SK-N-SH (cell line): ENCODE data around the gene WWP2. TPM values are rescaled to one million over a fixed set of nuclear protein-coding genes. Genes with fewer than 3 reads are reported as not detected.

Experiments
- CTCF ChIA-PET: fragments of 300-600, 350-600 bp; formaldehyde crosslinking; extraction: SDS; loops from one replicate; lab custom pipeline; 2021; lab: Yijun Ruan, JAX
- POLR2A ChIA-PET: fragments of 350-600 bp; sonication (Branson Sonifier 250); formaldehyde crosslinking; extraction: SDS; loops from one replicate; lab custom pipeline; 2020; ENCODE audit warnings: antibody characterized with exemption, inconsistent platforms; lab: Yijun Ruan, JAX
- DNase-seq: peaks from one replicate; pipeline ENCODE4 v3.0.0; 2012
- H2AFZ ChIP-seq: fragments of 200-600 bp; sonication (generic); 2 replicates; pipeline ENCODE4 v1.8.1; 2016; ENCODE audit warnings: antibody characterized with exemption, mild to moderate bottlenecking, low read depth
- H3F3A ChIP-seq: fragments of 200-600 bp; sonication (generic); replicated peaks from 2 replicates; pipeline ENCODE3; 2016; ENCODE audit warnings: antibody characterized with exemption, mild to moderate bottlenecking; ENCODE audit not compliant: insufficient read depth
- H3K27ac ChIP-seq, 2 experiments: fragments of 200-500 bp in 1 of 2; fragments of 200-600 bp in 1 of 2; sonication (Bioruptor generic) in 1 of 2; sonication (generic), shearing (Covaris generic) in 1 of 2; 2 replicates each; pipeline versions ENCODE4 v1.5.1 to v1.6.1; 2014 to 2016; ENCODE audit warnings: low read depth in 2 of 2, inconsistent platforms in 1 of 2, low read length in 1 of 2, mild to moderate bottlenecking in 1 of 2, mixed read lengths in 1 of 2
- H3K27me3 ChIP-seq: fragments of 200-600 bp; sonication (generic), shearing (Covaris generic); 2 replicates; pipeline ENCODE4 v1.6.1; 2016; ENCODE audit warnings: mixed run types; ENCODE audit not compliant: insufficient read depth
- H3K36me3 ChIP-seq, 2 experiments: fragments of 200-500 bp in 1 of 2; fragments of 200-600 bp in 1 of 2; sonication (Bioruptor generic) in 1 of 2; sonication (generic) in 1 of 2; replicated peaks in 1 of 2; 2 replicates each; pipeline versions ENCODE3 to v1.5.1; 2014 to 2016; ENCODE audit warnings: low read length in 1 of 2, mild to moderate bottlenecking in 1 of 2; ENCODE audit not compliant: insufficient read depth in 2 of 2, control insufficient read depth in 1 of 2
- H3K4me1 ChIP-seq, 2 experiments: fragments of 200-500 bp in 1 of 2; fragments of 200-600 bp in 1 of 2; sonication (Bioruptor generic) in 1 of 2; sonication (generic), shearing (Covaris generic) in 1 of 2; 2 replicates each; pipeline versions ENCODE4 v1.5.1 to v1.6.1; 2014 to 2016; ENCODE audit warnings: low read depth in 1 of 2, low read length in 1 of 2, mixed run types in 1 of 2; ENCODE audit not compliant: insufficient read depth in 2 of 2, control insufficient read depth in 1 of 2
- H3K4me2 ChIP-seq: fragments of 200-600 bp; sonication (generic), shearing (Covaris generic); 2 replicates; pipeline ENCODE4 v1.6.1; 2017; ENCODE audit warnings: mixed run types
- H3K4me3 ChIP-seq, 2 experiments: fragments of 200-500 bp in 1 of 2; fragments of 200-600 bp in 1 of 2; sonication (Bioruptor generic) in 1 of 2; sonication (generic), shearing (Covaris generic) in 1 of 2; 2 replicates each; pipeline versions ENCODE4 v1.5.1 to v1.8.1; 2014 to 2016; ENCODE audit warnings: low read depth in 2 of 2, inconsistent platforms in 1 of 2, low read length in 1 of 2, mild to moderate bottlenecking in 1 of 2, mixed read lengths in 1 of 2, moderate library complexity in 1 of 2
- H3K79me2 ChIP-seq: fragments of 200-600 bp; sonication (generic); 2 replicates; pipeline ENCODE4 v1.8.1; 2017; ENCODE audit warnings: mild to moderate bottlenecking; ENCODE audit not compliant: insufficient read depth
- H3K9ac ChIP-seq: fragments of 200-600 bp; sonication (generic); 2 replicates; pipeline ENCODE4 v1.6.1; 2017; ENCODE audit warnings: mixed run types
- H3K9me2 ChIP-seq: fragments of 200-600 bp; sonication (generic); 2 replicates; pipeline ENCODE4 v1.6.1; 2017; ENCODE audit warnings: mixed run types
- H3K9me3 ChIP-seq: fragments of 200-600 bp; sonication (generic); 2 replicates; pipeline ENCODE4 v1.6.1; 2017; ENCODE audit warnings: mixed run types, mild to moderate bottlenecking, moderate library complexity
- H4K20me1 ChIP-seq: fragments of 200-600 bp; sonication (generic); 2 replicates; pipeline ENCODE4 v1.6.1; 2017; ENCODE audit warnings: mild to moderate bottlenecking, mixed run types; ENCODE audit not compliant: insufficient read depth
- CHD2 ChIP-seq: fragments of 150-350 bp; IDR thresholded peaks from 2 replicates; pipeline ENCODE4 v1.6.1; 2018; ENCODE audit warnings: low read length; ENCODE audit not compliant: partially characterized antibody
- ELF1 ChIP-seq: IDR thresholded peaks from 2 replicates; pipeline ENCODE4 v1.4.0; 2012
- GABPA ChIP-seq: IDR thresholded peaks from 2 replicates; pipeline ENCODE4 v1.4.0; 2012; ENCODE audit warnings: low read depth, mild to moderate bottlenecking
- JUND ChIP-seq: IDR thresholded peaks from 2 replicates; pipeline ENCODE4 v1.4.0; 2012
- POLR2AphosphoS5 ChIP-seq: IDR thresholded peaks from 2 replicates; pipeline ENCODE4 v1.6.1; 2012; ENCODE audit warnings: low read depth, low read length
- RAD21 ChIP-seq: IDR thresholded peaks from 2 replicates; pipeline ENCODE4 v1.6.1; 2012; ENCODE audit warnings: mild to moderate bottlenecking, low read length
- RCOR1 ChIP-seq: fragments of 150-350 bp; IDR thresholded peaks from 2 replicates; pipeline ENCODE4 v1.6.1; 2017; ENCODE audit warnings: antibody characterized with exemption, low read length
- SMC3 ChIP-seq: IDR thresholded peaks from 2 replicates; pipeline ENCODE4 v1.6.1; 2012; ENCODE audit warnings: low read depth, low read length, improper control_type of control experiment
- TCF12 ChIP-seq: IDR thresholded peaks from 2 replicates; pipeline ENCODE4 v1.4.0; 2012
- TEAD4 ChIP-seq: IDR thresholded peaks from 2 replicates; pipeline ENCODE4 v1.4.0; 2012; ENCODE audit warnings: mild to moderate bottlenecking, borderline replicate concordance; ENCODE audit not compliant: insufficient read depth
- YY1 ChIP-seq: IDR thresholded peaks from 2 replicates; pipeline ENCODE4 v1.4.0; 2012; ENCODE audit warnings: low read depth, mild to moderate bottlenecking
- WGBS: methylation state at CpG from one replicate; pipeline ENCODE4 v1.1.6; 2017; ENCODE audit warnings: low lambda C conversion rate; 5-methylcytosine and 5-hydroxymethylcytosine counted together
- polyA plus RNA-seq, 3 experiments: library from polyadenylated mRNA; depleted of rRNA; stranded (reverse); fragments of >200 nt; gene quantifications; 2 replicates each; pipeline ENCODE4 v1.2.3, GENCODE V29; 2012
- TF ChIP-seq, protein P1 (sequence below): IDR thresholded peaks from 2 replicates; pipeline ENCODE4 v1.4.0; 2012; ENCODE audit warnings: low read depth
- TF ChIP-seq, protein P2 (sequence below): fragments of 200-600 bp; sonication (generic); IDR thresholded peaks from 2 replicates; pipeline ENCODE4 v1.6.1; 2017; ENCODE audit warnings: antibody characterized with exemption, mild to moderate bottlenecking, moderate library complexity

The WWP2 gene
- polyA plus RNA-seq, 1 of the 3 experiments (the other 2 are of a cell fraction) = 13.3 TPM

DNA sequence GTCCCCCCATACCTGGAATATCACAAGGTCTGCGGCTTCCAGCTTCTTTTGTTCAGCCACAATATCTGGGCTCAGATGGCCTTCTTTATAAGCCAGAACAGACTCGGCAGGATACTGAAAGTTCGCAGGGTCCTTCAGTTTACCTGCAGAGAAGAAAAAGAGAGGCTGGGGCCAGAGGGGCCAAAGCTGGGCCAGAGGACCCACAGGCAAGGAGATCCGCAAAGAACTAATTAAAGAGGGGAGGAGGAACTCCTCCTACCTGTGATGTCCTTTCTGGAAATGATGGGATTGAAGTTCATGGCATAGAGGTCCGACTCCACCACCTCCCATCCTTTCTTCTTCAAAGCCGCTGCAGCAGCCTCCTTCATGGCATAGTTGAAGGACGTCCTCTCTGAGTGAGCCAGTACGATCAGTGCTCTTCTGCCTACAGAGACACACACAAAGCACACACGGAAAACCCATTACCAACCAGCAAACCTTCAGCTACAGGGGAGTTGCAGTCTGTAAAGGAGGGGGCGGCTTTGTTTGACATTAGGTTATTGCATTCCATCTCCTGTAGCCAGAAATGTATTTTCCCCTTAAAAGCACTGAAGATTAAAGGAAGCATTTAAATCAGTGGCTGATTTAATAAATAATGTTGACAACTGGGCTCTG is 43.9 kb upstream of the WWP2 start:
- H3K27ac ChIP-seq = no peak overlapping the region
- no peaks in the 10 kb centered on the region for H3K4me1 ChIP-seq
- TF ChIP-seq TCF12 = no peak
- no peak for TF ChIP-seq RCOR1
- TF ChIP-seq, protein P1, sequence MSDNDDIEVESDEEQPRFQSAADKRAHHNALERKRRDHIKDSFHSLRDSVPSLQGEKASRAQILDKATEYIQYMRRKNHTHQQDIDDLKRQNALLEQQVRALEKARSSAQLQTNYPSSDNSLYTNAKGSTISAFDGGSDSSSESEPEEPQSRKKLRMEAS = no peak
- TF ChIP-seq, all 33 proteins: peak for 0
- Histone ChIP-seq H3K36me3 (peaks cover 11 to 15% of the 10 kb centered on the region in 2 experiments), H3K9me3 (no peaks in the 10 kb centered on the region), H3K79me2 (peaks cover 27% of the 10 kb centered on the region; the same call in 1 of the 2 replicates), H3K4me3 (no peak overlapping the region), H3K27me3 (no peaks in the 10 kb centered on the region), H4K20me1 (no peaks in the 10 kb centered on the region), H3K9me2 (no peaks in the 10 kb centered on the region), H2AFZ (no peak overlapping the region), H3F3A (peaks cover 2% of the 10 kb centered on the region), H3K9ac (no peak overlapping the region), H3K4me2 (no peak overlapping the region)
- no peak for DNase-seq
- WGBS = 80% methylated on average over 10 of the region's 10 CpGs
- CTCF ChIA-PET = no interaction called here
- POLR2A ChIA-PET = no interaction called here

DNA sequence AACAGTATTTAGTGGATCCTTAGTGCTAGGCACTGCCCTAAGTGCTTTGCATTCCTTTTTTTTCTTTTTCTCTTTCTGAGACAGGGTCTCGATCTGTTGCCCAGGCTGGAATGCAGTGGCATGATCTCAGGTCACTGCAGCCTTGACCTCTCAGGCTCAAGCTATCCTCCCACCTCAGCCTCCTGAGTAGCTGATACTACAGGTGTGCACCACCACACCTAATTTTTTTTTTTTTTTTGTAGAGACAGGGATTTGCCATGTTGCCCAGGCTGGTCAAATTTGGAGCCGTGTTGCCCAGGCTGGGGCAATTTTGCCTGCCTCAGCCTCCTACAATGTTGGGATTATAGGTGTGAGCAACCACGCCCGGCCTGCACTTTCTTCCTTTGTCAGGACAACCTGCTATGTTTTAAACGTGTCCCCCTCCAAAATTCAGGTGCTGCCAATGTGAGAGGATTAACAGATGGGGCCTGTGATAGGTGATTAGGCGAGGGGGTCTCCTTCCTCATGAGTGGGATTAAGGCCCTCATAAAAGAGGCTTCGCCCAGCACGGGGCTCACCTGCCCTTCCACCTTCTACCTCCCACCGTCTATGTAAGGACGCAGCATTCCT is 41.2 kb upstream of the WWP2 start:
- Histone ChIP-seq H3K9me3 (no peaks in the 10 kb centered on the region), H3K9me2 (no peaks in the 10 kb centered on the region), H3K4me2 (no peak overlapping the region), H3K27ac (no peak overlapping the region), H3K9ac (no peak overlapping the region), H3K79me2 (peaks cover 54% of the 10 kb centered on the region), H2AFZ (no peak overlapping the region), H4K20me1 (no peaks in the 10 kb centered on the region), H3K4me1 (peaks cover 3 to 7% of the 10 kb centered on the region in 2 experiments; a peak in 2 of 4 replicates), H3K4me3 (no peak overlapping the region), H3K36me3 (peaks cover 6 to 14% of the 10 kb centered on the region in 2 experiments), H3F3A (peaks cover 17% of the 10 kb centered on the region), H3K27me3 (no peaks in the 10 kb centered on the region)
- TF ChIP-seq YY1 (no peak), JUND (no peak), SMC3 (no peak)
- POLR2A ChIA-PET = no interaction called here
- WGBS = 90% methylated on average over 10 of the region's 10 CpGs
- DNase-seq = no peak
- CTCF ChIA-PET = interaction anchor here (0.7 to 1.5 kb wide), 2 partner anchors 9 to 54 kb away, joined by 3 read pairs; no protein-coding TSS in a partner anchor

DNA sequence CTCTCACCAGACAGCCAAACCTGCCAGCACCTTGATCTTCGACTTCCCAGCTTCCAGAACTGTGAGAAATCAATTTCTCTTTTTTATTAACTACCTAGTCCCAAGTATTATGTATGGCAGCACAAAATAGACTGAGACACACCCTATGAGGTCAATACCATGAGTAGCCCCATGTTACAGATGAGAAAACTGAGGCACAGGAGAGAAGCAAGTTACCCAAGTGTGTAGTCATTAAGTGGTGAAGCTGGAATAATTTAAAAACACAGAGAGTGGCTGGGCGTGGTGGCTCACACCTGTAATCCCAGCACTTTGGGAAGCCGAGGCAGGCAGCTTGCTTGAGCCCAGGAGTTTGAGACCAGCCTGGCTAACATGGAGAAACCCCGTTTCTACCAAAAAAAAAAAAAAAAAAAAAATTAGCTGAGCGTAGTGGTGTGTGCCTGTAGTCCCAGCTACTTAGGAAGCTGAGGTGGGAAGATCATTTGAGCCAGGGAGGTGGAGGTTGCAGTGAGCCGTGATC is 40.6 kb upstream of the WWP2 start:
- Histone ChIP-seq H3K36me3 (peaks cover 6 to 14% of the 10 kb centered on the region in 2 experiments), H3K9me3 (no peaks in the 10 kb centered on the region), H3K4me1 (peaks cover 3 to 7% of the 10 kb centered on the region in 2 experiments; a peak in 2 of 4 replicates), H3K27me3 (no peaks in the 10 kb centered on the region), H3K9me2 (no peaks in the 10 kb centered on the region), H3F3A (peaks cover 20% of the 10 kb centered on the region), H4K20me1 (no peaks in the 10 kb centered on the region), H3K79me2 (peaks cover 58% of the 10 kb centered on the region), H3K9ac (no peak overlapping the region), H3K4me3 (no peak overlapping the region), H3K27ac (no peak overlapping the region), H3K4me2 (no peak overlapping the region), H2AFZ (no peak overlapping the region)
- TF ChIP-seq GABPA (no peak), RAD21 (no peak), CHD2 (no peak), ELF1 (no peak), POLR2AphosphoS5 (no peak), TEAD4 (no peak), SMC3 (no peak), RCOR1 (no peak)
- TF ChIP-seq, protein P2, sequence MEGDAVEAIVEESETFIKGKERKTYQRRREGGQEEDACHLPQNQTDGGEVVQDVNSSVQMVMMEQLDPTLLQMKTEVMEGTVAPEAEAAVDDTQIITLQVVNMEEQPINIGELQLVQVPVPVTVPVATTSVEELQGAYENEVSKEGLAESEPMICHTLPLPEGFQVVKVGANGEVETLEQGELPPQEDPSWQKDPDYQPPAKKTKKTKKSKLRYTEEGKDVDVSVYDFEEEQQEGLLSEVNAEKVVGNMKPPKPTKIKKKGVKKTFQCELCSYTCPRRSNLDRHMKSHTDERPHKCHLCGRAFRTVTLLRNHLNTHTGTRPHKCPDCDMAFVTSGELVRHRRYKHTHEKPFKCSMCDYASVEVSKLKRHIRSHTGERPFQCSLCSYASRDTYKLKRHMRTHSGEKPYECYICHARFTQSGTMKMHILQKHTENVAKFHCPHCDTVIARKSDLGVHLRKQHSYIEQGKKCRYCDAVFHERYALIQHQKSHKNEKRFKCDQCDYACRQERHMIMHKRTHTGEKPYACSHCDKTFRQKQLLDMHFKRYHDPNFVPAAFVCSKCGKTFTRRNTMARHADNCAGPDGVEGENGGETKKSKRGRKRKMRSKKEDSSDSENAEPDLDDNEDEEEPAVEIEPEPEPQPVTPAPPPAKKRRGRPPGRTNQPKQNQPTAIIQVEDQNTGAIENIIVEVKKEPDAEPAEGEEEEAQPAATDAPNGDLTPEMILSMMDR = no peak
- TF ChIP-seq, protein P1 = no peak
- ChIA-PET CTCF (interaction anchor here (0.7 to 1.5 kb wide), 3 partner anchors 10 to 54 kb away, joined by 3 to 4 read pairs (median 3); no protein-coding TSS in a partner anchor), POLR2A (no interaction called here)
- no peak for DNase-seq
- 92% methylated on average over 6 of the region's 6 CpGs for WGBS
